SK-N-SH (cell line): ENCODE measurements around the gene TIGD3. TPM values are rescaled to one million over a fixed set of nuclear protein-coding genes. Genes with fewer than 3 reads are reported as not detected.

ENCODE experiments used
- CTCF ChIA-PET: fragments of 300-600, 350-600 bp; formaldehyde crosslinking; extraction: SDS; loops from one replicate; lab custom pipeline; 2021; lab: Yijun Ruan, JAX
- POLR2A ChIA-PET: fragments of 350-600 bp; sonication (Branson Sonifier 250); formaldehyde crosslinking; extraction: SDS; loops from one replicate; lab custom pipeline; 2020; ENCODE audit warnings: antibody characterized with exemption, inconsistent platforms; lab: Yijun Ruan, JAX
- DNase-seq: peaks from one replicate; pipeline ENCODE4 v3.0.0; 2012
- H2AFZ ChIP-seq: fragments of 200-600 bp; sonication (generic); 2 replicates; pipeline ENCODE4 v1.8.1; 2016; ENCODE audit warnings: antibody characterized with exemption, mild to moderate bottlenecking, low read depth
- H3F3A ChIP-seq: fragments of 200-600 bp; sonication (generic); replicated peaks from 2 replicates; pipeline ENCODE3; 2016; ENCODE audit warnings: antibody characterized with exemption, mild to moderate bottlenecking; ENCODE audit not compliant: insufficient read depth
- H3K27ac ChIP-seq, 2 experiments: fragments of 200-500 bp in 1 of 2; fragments of 200-600 bp in 1 of 2; sonication (Bioruptor generic) in 1 of 2; sonication (generic), shearing (Covaris generic) in 1 of 2; 2 replicates each; pipeline versions ENCODE4 v1.5.1 to v1.6.1; 2014 to 2016; ENCODE audit warnings: low read depth in 2 of 2, inconsistent platforms in 1 of 2, low read length in 1 of 2, mild to moderate bottlenecking in 1 of 2, mixed read lengths in 1 of 2
- H3K27me3 ChIP-seq: fragments of 200-600 bp; sonication (generic), shearing (Covaris generic); 2 replicates; pipeline ENCODE4 v1.6.1; 2016; ENCODE audit warnings: mixed run types; ENCODE audit not compliant: insufficient read depth
- H3K36me3 ChIP-seq, 2 experiments: fragments of 200-500 bp in 1 of 2; fragments of 200-600 bp in 1 of 2; sonication (Bioruptor generic) in 1 of 2; sonication (generic) in 1 of 2; replicated peaks in 1 of 2; 2 replicates each; pipeline versions ENCODE3 to v1.5.1; 2014 to 2016; ENCODE audit warnings: low read length in 1 of 2, mild to moderate bottlenecking in 1 of 2; ENCODE audit not compliant: insufficient read depth in 2 of 2, control insufficient read depth in 1 of 2
- H3K4me1 ChIP-seq, 2 experiments: fragments of 200-500 bp in 1 of 2; fragments of 200-600 bp in 1 of 2; sonication (Bioruptor generic) in 1 of 2; sonication (generic), shearing (Covaris generic) in 1 of 2; 2 replicates each; pipeline versions ENCODE4 v1.5.1 to v1.6.1; 2014 to 2016; ENCODE audit warnings: low read depth in 1 of 2, low read length in 1 of 2, mixed run types in 1 of 2; ENCODE audit not compliant: insufficient read depth in 2 of 2, control insufficient read depth in 1 of 2
- H3K4me2 ChIP-seq: fragments of 200-600 bp; sonication (generic), shearing (Covaris generic); 2 replicates; pipeline ENCODE4 v1.6.1; 2017; ENCODE audit warnings: mixed run types
- H3K4me3 ChIP-seq, 2 experiments: fragments of 200-500 bp in 1 of 2; fragments of 200-600 bp in 1 of 2; sonication (Bioruptor generic) in 1 of 2; sonication (generic), shearing (Covaris generic) in 1 of 2; 2 replicates each; pipeline versions ENCODE4 v1.5.1 to v1.8.1; 2014 to 2016; ENCODE audit warnings: low read depth in 2 of 2, inconsistent platforms in 1 of 2, low read length in 1 of 2, mild to moderate bottlenecking in 1 of 2, mixed read lengths in 1 of 2, moderate library complexity in 1 of 2
- H3K79me2 ChIP-seq: fragments of 200-600 bp; sonication (generic); 2 replicates; pipeline ENCODE4 v1.8.1; 2017; ENCODE audit warnings: mild to moderate bottlenecking; ENCODE audit not compliant: insufficient read depth
- H3K9ac ChIP-seq: fragments of 200-600 bp; sonication (generic); 2 replicates; pipeline ENCODE4 v1.6.1; 2017; ENCODE audit warnings: mixed run types
- H3K9me2 ChIP-seq: fragments of 200-600 bp; sonication (generic); 2 replicates; pipeline ENCODE4 v1.6.1; 2017; ENCODE audit warnings: mixed run types
- H3K9me3 ChIP-seq: fragments of 200-600 bp; sonication (generic); 2 replicates; pipeline ENCODE4 v1.6.1; 2017; ENCODE audit warnings: mixed run types, mild to moderate bottlenecking, moderate library complexity
- H4K20me1 ChIP-seq: fragments of 200-600 bp; sonication (generic); 2 replicates; pipeline ENCODE4 v1.6.1; 2017; ENCODE audit warnings: mild to moderate bottlenecking, mixed run types; ENCODE audit not compliant: insufficient read depth
- EP300 ChIP-seq, 2 experiments: IDR thresholded peaks; 2 replicates each; pipeline versions ENCODE4 v1.4.0 to v1.6.1; 2012; ENCODE audit warnings: borderline replicate concordance in 1 of 2, low read depth in 1 of 2, low read length in 1 of 2
- FOXJ3 ChIP-seq: sonication (generic); formaldehyde crosslinking; IDR thresholded peaks from 2 replicates; pipeline ENCODE4 v1.5.1; 2020; ENCODE audit warnings: mild to moderate bottlenecking, missing genetic modification reagents
- GABPA ChIP-seq: IDR thresholded peaks from 2 replicates; pipeline ENCODE4 v1.4.0; 2012; ENCODE audit warnings: low read depth, mild to moderate bottlenecking
- JUND ChIP-seq: IDR thresholded peaks from 2 replicates; pipeline ENCODE4 v1.4.0; 2012
- MEF2A ChIP-seq: IDR thresholded peaks from 2 replicates; pipeline ENCODE4 v1.4.0; 2012; ENCODE audit warnings: low read depth, borderline replicate concordance
- MXI1 ChIP-seq: IDR thresholded peaks from 2 replicates; pipeline ENCODE4 v1.6.1; 2012; ENCODE audit warnings: mild to moderate bottlenecking, low read depth, low read length, improper control_type of control experiment
- NFIC ChIP-seq: IDR thresholded peaks from 2 replicates; pipeline ENCODE4 v1.4.0; 2012; ENCODE audit warnings: borderline replicate concordance
- RCOR1 ChIP-seq: fragments of 150-350 bp; IDR thresholded peaks from 2 replicates; pipeline ENCODE4 v1.6.1; 2017; ENCODE audit warnings: antibody characterized with exemption, low read length
- RFX5 ChIP-seq: IDR thresholded peaks from 2 replicates; pipeline ENCODE4 v1.6.1; 2012; ENCODE audit warnings: mild to moderate bottlenecking, improper control_type of control experiment, low read length
- SIN3A ChIP-seq: IDR thresholded peaks from 2 replicates; pipeline ENCODE4 v1.6.1; 2012; ENCODE audit warnings: low read depth, mild to moderate bottlenecking, low read length, moderate library complexity, borderline replicate concordance
- TAF1 ChIP-seq: IDR thresholded peaks from 2 replicates; pipeline ENCODE4 v1.6.1; 2012; ENCODE audit warnings: low read depth, mild to moderate bottlenecking, low read length, moderate library complexity, borderline replicate concordance
- YY1 ChIP-seq: IDR thresholded peaks from 2 replicates; pipeline ENCODE4 v1.4.0; 2012; ENCODE audit warnings: low read depth, mild to moderate bottlenecking
- WGBS: methylation state at CpG from one replicate; pipeline ENCODE4 v1.1.6; 2017; ENCODE audit warnings: low lambda C conversion rate; 5-methylcytosine and 5-hydroxymethylcytosine counted together
- polyA plus RNA-seq, 3 experiments: library from polyadenylated mRNA; depleted of rRNA; stranded (reverse); fragments of >200 nt; gene quantifications; 2 replicates each; pipeline ENCODE4 v1.2.3, GENCODE V29; 2012
- TF ChIP-seq, protein P1 (sequence below): IDR thresholded peaks from 2 replicates; pipeline ENCODE4 v1.4.0; 2012; ENCODE audit warnings: low read depth, borderline replicate concordance
- TF ChIP-seq, protein P2 (sequence below): fragments of 150-350 bp; IDR thresholded peaks from 2 replicates; pipeline ENCODE4 v1.6.1; 2017; ENCODE audit warnings: antibody characterized with exemption, low read length, low read depth, borderline replicate concordance
- TF ChIP-seq, protein P3 (sequence below): IDR thresholded peaks from 2 replicates; pipeline ENCODE4 v1.4.0; 2012; ENCODE audit warnings: low read depth
- TF ChIP-seq, protein P4 (sequence below): IDR thresholded peaks from 2 replicates; pipeline ENCODE4; 2012

Gene TIGD3
- polyA plus RNA-seq, 1 of the 3 experiments (the other 2 are of a cell fraction) = 0.41 TPM

DNA sequence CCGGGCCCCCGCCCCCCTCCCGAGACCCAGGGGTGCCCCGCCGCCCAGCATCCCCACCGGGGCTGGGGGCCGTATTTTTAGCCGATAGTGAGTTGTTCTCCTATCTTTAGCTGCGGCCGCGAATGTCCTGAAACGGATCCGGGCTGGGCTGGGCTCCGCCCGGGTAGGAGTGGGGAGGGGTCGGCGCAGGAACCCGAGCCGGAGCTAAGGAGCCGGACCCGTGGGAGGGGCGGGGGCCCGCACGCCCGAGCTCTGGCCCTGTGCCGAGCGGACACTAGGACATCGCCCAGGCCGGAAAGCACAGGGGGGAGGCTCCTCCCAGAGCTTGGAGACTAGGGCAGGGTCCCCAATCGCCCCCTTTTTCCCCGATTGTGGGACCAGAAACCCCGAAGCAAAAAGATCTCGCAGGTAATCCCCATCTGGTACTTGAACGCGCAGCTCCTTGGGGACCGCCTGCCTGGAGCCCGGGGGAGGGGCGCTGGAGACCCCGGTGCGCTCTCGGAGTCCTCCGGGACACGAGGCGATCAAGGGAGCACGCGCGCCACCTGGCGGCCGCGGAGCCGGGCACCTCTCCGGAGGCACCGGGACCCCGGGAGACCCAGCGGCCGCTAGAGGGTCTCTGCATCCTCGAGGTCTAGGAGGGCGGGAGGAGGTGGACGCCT is 39.2 kb upstream of the TIGD3 start (continued):
- 0 out of 2 replicates have a peak, but pooled peaks have one; percentile 7 for TF ChIP-seq GABPA
- peak; percentile 49; the same call in 1 of the 2 replicates for TF ChIP-seq NFIC
- TF ChIP-seq, protein P1, sequence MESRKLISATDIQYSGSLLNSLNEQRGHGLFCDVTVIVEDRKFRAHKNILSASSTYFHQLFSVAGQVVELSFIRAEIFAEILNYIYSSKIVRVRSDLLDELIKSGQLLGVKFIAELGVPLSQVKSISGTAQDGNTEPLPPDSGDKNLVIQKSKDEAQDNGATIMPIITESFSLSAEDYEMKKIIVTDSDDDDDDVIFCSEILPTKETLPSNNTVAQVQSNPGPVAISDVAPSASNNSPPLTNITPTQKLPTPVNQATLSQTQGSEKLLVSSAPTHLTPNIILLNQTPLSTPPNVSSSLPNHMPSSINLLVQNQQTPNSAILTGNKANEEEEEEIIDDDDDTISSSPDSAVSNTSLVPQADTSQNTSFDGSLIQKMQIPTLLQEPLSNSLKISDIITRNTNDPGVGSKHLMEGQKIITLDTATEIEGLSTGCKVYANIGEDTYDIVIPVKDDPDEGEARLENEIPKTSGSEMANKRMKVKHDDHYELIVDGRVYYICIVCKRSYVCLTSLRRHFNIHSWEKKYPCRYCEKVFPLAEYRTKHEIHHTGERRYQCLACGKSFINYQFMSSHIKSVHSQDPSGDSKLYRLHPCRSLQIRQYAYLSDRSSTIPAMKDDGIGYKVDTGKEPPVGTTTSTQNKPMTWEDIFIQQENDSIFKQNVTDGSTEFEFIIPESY = no peak
- TF ChIP-seq EP300 (IDR thresholded peaks at IDR 0.05; ENCODE audit: borderline replicate concordance in 1 of 2, low read depth in 1 of 2, low read length in 1 of 2) = no peak
- TF ChIP-seq, protein P2, sequence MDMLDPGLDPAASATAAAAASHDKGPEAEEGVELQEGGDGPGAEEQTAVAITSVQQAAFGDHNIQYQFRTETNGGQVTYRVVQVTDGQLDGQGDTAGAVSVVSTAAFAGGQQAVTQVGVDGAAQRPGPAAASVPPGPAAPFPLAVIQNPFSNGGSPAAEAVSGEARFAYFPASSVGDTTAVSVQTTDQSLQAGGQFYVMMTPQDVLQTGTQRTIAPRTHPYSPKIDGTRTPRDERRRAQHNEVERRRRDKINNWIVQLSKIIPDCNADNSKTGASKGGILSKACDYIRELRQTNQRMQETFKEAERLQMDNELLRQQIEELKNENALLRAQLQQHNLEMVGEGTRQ = no peak
- peak; percentile 30; the same call in 1 of the 2 replicates for TF ChIP-seq SIN3A
- TF ChIP-seq, protein P3, sequence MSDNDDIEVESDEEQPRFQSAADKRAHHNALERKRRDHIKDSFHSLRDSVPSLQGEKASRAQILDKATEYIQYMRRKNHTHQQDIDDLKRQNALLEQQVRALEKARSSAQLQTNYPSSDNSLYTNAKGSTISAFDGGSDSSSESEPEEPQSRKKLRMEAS = peak; percentile 81
- no peak for TF ChIP-seq RFX5

DNA sequence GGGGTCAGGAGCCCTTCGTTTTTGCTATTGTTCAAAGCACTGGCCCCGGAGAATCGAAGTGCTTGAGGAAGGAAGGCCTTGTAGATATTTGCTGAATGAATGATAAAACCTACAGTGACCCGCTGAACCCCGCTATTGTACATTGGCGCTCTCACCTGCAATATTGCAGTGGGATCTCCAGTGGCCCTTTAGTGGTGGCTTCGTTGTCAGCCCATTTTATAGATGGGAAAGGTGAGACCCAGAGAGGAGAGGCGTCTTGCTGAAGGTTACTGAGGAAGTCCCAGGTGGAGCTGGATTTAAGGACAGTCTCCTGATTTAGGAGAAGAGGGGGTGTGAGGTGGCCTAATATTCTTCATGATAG is 38.7 kb upstream of the TIGD3 start:
- POLR2A ChIA-PET = interaction anchor here (0.6 to 2.4 kb wide), 11 partner anchors 12 to 90 kb away, joined by 3 to 26 read pairs (median 4); partner anchors contain the start of genes DPF2 and POLA2
- H3K9ac ChIP-seq = peak overlapping the region; percentile 84
- peaks cover 31% of the 10 kb centered on the region for H4K20me1 ChIP-seq
- H3K9me3 ChIP-seq = no peaks in the 10 kb centered on the region
- H3K4me2 ChIP-seq = peak overlapping the region; percentile 87
- H3K9me2 ChIP-seq = no peaks in the 10 kb centered on the region
- H3K79me2 ChIP-seq = peaks cover 54% of the 10 kb centered on the region
- H3K27ac ChIP-seq = no peak overlapping the region; a peak in 1 of 4 replicates
- peaks cover 0 to 3% of the 10 kb centered on the region in 2 experiments for H3K36me3 ChIP-seq
- no peak for DNase-seq
- no peaks in the 10 kb centered on the region for H3K27me3 ChIP-seq
- H2AFZ ChIP-seq = peak overlapping the region; percentile 90; the same call in 1 of the 2 replicates
- TF ChIP-seq JUND (no peak), FOXJ3 (CRISPR knock-in tag) (no peak), MEF2A (no peak), SIN3A (no peak), RCOR1 (no peak), TAF1 (no peak), YY1 (no peak), RFX5 (no peak), MXI1 (no peak), NFIC (no peak)
- TF ChIP-seq, protein P4, sequence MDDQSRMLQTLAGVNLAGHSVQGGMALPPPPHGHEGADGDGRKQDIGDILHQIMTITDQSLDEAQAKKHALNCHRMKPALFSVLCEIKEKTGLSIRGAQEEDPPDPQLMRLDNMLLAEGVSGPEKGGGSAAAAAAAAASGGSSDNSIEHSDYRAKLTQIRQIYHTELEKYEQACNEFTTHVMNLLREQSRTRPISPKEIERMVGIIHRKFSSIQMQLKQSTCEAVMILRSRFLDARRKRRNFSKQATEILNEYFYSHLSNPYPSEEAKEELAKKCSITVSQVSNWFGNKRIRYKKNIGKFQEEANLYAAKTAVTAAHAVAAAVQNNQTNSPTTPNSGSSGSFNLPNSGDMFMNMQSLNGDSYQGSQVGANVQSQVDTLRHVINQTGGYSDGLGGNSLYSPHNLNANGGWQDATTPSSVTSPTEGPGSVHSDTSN = no peak
- TF ChIP-seq, protein P3 = no peak
- H3F3A ChIP-seq = peaks cover 5% of the 10 kb centered on the region
- H3K4me1 ChIP-seq = peaks cover 20 to 28% of the 10 kb centered on the region in 2 experiments; a peak in 2 of 4 replicates
- CTCF ChIA-PET = interaction anchor here (0.6 to 24.1 kb wide), 34 partner anchors 11 to 301 kb away, joined by 3 to 1118 read pairs (median 5); partner anchors contain the start of genes ARL2, DPF2, POLA2 and ZNRD2
- 35% methylated on average over 8 of the region's 8 CpGs for WGBS
- peak overlapping the region; percentile 85 to 94 for H3K4me3 ChIP-seq
